ENCODE measurements around the gene ORM2. TPM values are rescaled to one million over a fixed set of nuclear protein-coding genes. Genes with fewer than 3 reads are reported as not detected.
"Not testable (repeated sequence)": the region's sequence is repeated elsewhere in the genome, so short reads cannot be mapped to it uniquely, and the experiment has no call there.

Gene ORM2
- total RNA-seq, 1 donor from 2014 or later, result not detected

DNA sequence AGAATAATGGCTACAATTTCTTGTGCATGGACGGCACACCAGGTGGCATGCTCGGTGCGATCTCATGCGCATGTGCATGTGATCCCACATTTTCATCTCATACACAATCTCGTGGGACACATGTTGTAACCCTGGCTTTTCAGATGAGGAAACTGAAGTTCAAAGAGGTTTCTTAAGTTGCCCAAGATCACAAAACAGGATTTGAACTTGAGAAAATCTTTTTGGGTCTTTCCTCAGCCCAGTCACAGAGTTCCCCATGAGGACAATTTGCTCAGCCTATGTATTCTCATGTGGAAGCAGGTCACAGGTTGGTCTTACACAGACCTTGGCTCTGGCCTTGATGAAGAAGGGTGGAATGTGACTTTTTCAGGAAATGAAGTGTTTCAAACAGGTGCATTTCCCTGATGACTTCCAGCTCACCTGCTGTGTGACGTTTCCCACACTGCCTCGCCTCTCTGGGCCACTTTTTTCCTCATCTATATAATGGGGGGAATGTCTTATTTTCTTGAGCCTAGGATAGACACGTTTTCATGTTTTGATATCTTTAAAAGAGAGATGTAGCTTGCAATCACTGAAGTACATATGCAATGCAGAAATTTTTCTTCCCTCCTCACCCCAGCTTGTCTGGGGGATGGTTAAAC, 13.8 kb upstream of the ORM2 start:
- no peak overlapping the region for H3K4me3 ChIP-seq (ENCODE audit: low read depth, low read length)
- DNase-seq (ENCODE audit: low read depth), result no peak
- TF ChIP-seq, protein P1, sequence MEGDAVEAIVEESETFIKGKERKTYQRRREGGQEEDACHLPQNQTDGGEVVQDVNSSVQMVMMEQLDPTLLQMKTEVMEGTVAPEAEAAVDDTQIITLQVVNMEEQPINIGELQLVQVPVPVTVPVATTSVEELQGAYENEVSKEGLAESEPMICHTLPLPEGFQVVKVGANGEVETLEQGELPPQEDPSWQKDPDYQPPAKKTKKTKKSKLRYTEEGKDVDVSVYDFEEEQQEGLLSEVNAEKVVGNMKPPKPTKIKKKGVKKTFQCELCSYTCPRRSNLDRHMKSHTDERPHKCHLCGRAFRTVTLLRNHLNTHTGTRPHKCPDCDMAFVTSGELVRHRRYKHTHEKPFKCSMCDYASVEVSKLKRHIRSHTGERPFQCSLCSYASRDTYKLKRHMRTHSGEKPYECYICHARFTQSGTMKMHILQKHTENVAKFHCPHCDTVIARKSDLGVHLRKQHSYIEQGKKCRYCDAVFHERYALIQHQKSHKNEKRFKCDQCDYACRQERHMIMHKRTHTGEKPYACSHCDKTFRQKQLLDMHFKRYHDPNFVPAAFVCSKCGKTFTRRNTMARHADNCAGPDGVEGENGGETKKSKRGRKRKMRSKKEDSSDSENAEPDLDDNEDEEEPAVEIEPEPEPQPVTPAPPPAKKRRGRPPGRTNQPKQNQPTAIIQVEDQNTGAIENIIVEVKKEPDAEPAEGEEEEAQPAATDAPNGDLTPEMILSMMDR (conservative IDR thresholded peaks at IDR 0.05; ENCODE audit: low read depth, low read length), result no peak

- DNase-seq (ENCODE audit: low read depth), result no peak
- TF ChIP-seq, protein P1 (conservative IDR thresholded peaks at IDR 0.05; ENCODE audit: low read depth, low read length), result no peak
- no peak overlapping the region for H3K4me3 ChIP-seq (ENCODE audit: low read depth, low read length)
These were observed 13.0 kb upstream of the ORM2 start for GRCh38 chr9:114316605-114317230.

- TF ChIP-seq, protein P1 (conservative IDR thresholded peaks at IDR 0.05; ENCODE audit: low read depth, low read length), result no peak
- DNase-seq (ENCODE audit: low read depth), result no peak
- H3K4me3 ChIP-seq (ENCODE audit: low read depth, low read length), result no peak overlapping the region
These were observed 11.9 kb upstream of the ORM2 start for GRCh38 chr9:114317665-114318357.

- TF ChIP-seq, protein P1 (conservative IDR thresholded peaks at IDR 0.05; ENCODE audit: low read depth, low read length), result no peak
- DNase-seq (ENCODE audit: low read depth), result no peak
- H3K4me3 ChIP-seq (ENCODE audit: low read depth, low read length), result no peak overlapping the region
These were observed 11.3 kb upstream of the ORM2 start for GRCh38 chr9:114318416-114318815.

DNA sequence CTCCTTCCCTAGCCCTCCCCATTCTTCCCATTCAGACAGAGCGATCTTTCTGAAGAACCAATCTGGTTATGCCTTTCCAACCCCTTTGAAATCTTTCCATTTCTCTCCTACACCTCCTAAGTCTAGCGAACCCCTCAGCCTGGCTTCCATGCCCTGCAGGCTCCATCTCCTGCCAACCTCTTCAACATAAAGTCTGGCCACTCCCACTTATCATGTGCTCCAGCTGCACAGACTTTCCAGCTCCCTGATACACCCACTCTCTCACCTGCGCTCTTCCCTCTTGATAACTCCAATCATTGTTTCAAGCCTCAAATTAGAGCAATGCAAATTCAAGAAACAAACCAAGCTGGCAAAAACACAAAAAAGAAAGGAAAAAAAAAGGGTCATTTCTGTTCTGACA, 10.5 kb upstream of the ORM2 start:
- no peak for DNase-seq (ENCODE audit: low read depth)
- TF ChIP-seq, protein P1 (conservative IDR thresholded peaks at IDR 0.05; ENCODE audit: low read depth, low read length), result no peak
- H3K4me3 ChIP-seq (ENCODE audit: low read depth, low read length), result no peak overlapping the region

- H3K4me3 ChIP-seq (ENCODE audit: low read depth, low read length); DNase-seq (ENCODE audit: low read depth): not testable (repeated sequence)
These were observed 9.0 kb upstream of the ORM2 start for GRCh38 chr9:114320710-114321109.

DNA sequence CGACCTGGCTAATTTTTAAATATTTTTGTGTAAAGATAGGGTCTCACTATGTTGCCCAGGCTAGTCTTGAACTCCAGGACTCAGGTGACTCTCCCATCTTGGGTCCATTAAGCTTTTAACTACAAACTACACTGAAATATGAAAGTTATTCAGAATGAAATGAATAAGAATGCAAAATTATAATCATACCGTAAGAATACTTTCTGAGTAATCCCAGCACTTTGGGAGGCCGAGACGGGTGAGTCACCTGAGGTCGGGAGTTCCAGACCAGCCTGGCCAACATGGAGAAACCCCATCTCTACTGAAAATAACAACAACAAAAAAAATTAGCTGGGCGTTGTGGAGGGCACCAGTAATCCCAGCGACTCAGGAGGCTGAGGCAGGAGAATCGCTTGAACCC, 7.9 kb upstream of the ORM2 start:
- TF ChIP-seq, protein P1 (conservative IDR thresholded peaks at IDR 0.05; ENCODE audit: low read depth, low read length), result no peak
- no peak overlapping the region for H3K4me3 ChIP-seq (ENCODE audit: low read depth, low read length)
- DNase-seq (ENCODE audit: low read depth), result no peak

GRCh38 chr9:114322160-114322818, 7.4 kb upstream of the ORM2 start:
- H3K4me3 ChIP-seq (ENCODE audit: low read depth, low read length); DNase-seq (ENCODE audit: low read depth): not testable (repeated sequence)

GRCh38 chr9:114322831-114323531, 6.7 kb upstream of the ORM2 start, which contains the start of gene ORM1:
TSS of gene ORM1 (plus strand) at chr9:114323098. CDS start at chr9:114323134, 36 bp downstream.
- not testable (repeated sequence) for DNase-seq (ENCODE audit: low read depth); H3K4me3 ChIP-seq (ENCODE audit: low read depth, low read length)

GRCh38 chr9:114323849-114324248, 5.8 kb upstream of the ORM2 start:
- DNase-seq (ENCODE audit: low read depth); H3K4me3 ChIP-seq (ENCODE audit: low read depth, low read length): not testable (repeated sequence)
